Measurements from ENCODE around the gene GPRIN2. TPM values are rescaled to one million over a fixed set of nuclear protein-coding genes. Genes with fewer than 3 reads are reported as not detected.

Gene GPRIN2
- total RNA-seq, 2 experiments from 2014 or later: not detected

Other genes with a start within 250 kb of the GPRIN2 start
- not detected for gene ANXA8L1, start 180.9 kb downstream of the GPRIN2 start, total RNA-seq
- not detected for gene NPY4R, start 90.7 kb downstream of the GPRIN2 start, total RNA-seq
- under 1 TPM; 0.22 to 0.35 TPM for gene SYT15, start 22.5 kb upstream of the GPRIN2 start, total RNA-seq

Measured in CD8-positive, alpha-beta T cell (primary cell).